Activated CD4-positive, alpha-beta T cell treated with anti-CD3 and anti-CD28 coated beads, Interleukin-2, amount 10 ng/mL, durations not matched to agents 24 days and 14 days (primary cell): ENCODE data around the gene IRF8. TPM values are rescaled to one million over a fixed set of nuclear protein-coding genes. Genes with fewer than 3 reads are reported as not detected.

Source experiments
- DNase-seq: peaks from one replicate; pipeline ENCODE4 v3.0.0; 2022
- H3K27ac Mint-ChIP-seq: one replicate; pipeline ENCODE4 v1.8.0; 2022; ENCODE audit warnings: mild to moderate bottlenecking, mixed read lengths
- H3K27me3 Mint-ChIP-seq: one replicate; pipeline ENCODE4 v1.8.0; 2022; ENCODE audit warnings: mixed read lengths
- H3K36me3 Mint-ChIP-seq: one replicate; pipeline ENCODE4 v1.8.0; 2022; ENCODE audit warnings: low read depth, mild to moderate bottlenecking, mixed read lengths
- H3K4me1 Mint-ChIP-seq: one replicate; pipeline ENCODE4 v1.8.0; 2021; ENCODE audit warnings: mixed read lengths
- H3K4me3 Mint-ChIP-seq: one replicate; pipeline ENCODE4 v1.8.0; 2022; ENCODE audit warnings: mild to moderate bottlenecking, moderate library complexity, mixed read lengths
- H3K9me3 Mint-ChIP-seq: one replicate; pipeline ENCODE4 v1.8.0; 2021; ENCODE audit warnings: mixed read lengths
- intact Hi-C: fragments of 100-400 bp; cut with micrococcal nuclease; formaldehyde crosslinking; loops from one replicate; pipeline ENCODE4 v1.15.1; 2023
- total RNA-seq: library from RNA; stranded (reverse); gene quantifications from 2 replicates; pipeline ENCODE4 v1.2.3, GENCODE V29; 2022

IRF8 gene
- total RNA-seq, 1 donor from 2014 or later = 235 TPM

- peak overlapping the region; percentile 44 for H3K27ac Mint-ChIP-seq
- no peaks in the 10 kb centered on the region for H3K9me3 Mint-ChIP-seq
- no peak for DNase-seq
- H3K27me3 Mint-ChIP-seq = peaks cover 3% of the 10 kb centered on the region
- H3K4me3 Mint-ChIP-seq = peak overlapping the region; percentile 73
- intact Hi-C loops = no loop called here
- peaks cover 55% of the 10 kb centered on the region for H3K4me1 Mint-ChIP-seq
- H3K36me3 Mint-ChIP-seq = no peaks in the 10 kb centered on the region
Observed at GRCh38 chr16:85948138-85948509, 49.2 kb downstream of the IRF8 start.

GRCh38 chr16:85948616-85949265 lies 49.8 kb downstream of the IRF8 start:
- Mint-ChIP-seq H3K4me3 (no peak overlapping the region), H3K27me3 (peaks cover 3% of the 10 kb centered on the region), H3K36me3 (no peaks in the 10 kb centered on the region), H3K27ac (peak overlapping the region; percentile 25), H3K4me1 (peaks cover 52% of the 10 kb centered on the region), H3K9me3 (no peaks in the 10 kb centered on the region)
- no peak for DNase-seq
- intact Hi-C loops = no loop called here

GRCh38 chr16:85950136-85950918 lies 51.4 kb downstream of the IRF8 start:
- Mint-ChIP-seq H3K4me1 (peaks cover 36% of the 10 kb centered on the region), H3K27me3 (peaks cover 3% of the 10 kb centered on the region), H3K4me3 (no peak overlapping the region), H3K9me3 (no peaks in the 10 kb centered on the region), H3K36me3 (no peaks in the 10 kb centered on the region), H3K27ac (no peak overlapping the region)
- no peak for DNase-seq
- intact Hi-C loops = no loop called here

DNA sequence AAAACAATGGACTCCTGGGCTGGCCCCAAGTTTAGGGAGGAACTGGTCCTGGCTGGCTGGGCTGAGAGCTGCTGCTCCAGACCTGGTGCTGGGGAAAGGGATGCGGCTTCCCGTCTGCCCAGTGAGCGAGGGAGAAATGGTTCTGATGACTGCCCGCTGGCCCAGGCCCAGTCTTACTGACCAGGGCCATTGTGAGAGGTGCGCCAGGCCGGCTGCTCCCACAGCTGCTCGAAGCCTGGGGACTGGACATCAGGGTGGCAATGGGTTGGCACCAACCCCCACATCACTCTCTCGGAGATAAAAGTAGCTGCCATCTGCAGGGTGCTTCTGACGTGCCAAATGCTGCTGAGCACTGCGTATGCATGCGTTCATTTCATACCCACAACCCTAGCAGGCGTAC lies 53.2 kb downstream of the IRF8 start:
- Mint-ChIP-seq H3K9me3 (no peaks in the 10 kb centered on the region), H3K27ac (no peak overlapping the region), H3K4me3 (no peak overlapping the region), H3K27me3 (peaks cover 3% of the 10 kb centered on the region), H3K4me1 (peaks cover 28% of the 10 kb centered on the region), H3K36me3 (no peaks in the 10 kb centered on the region)
- DNase-seq = no peak
- intact Hi-C loops = no loop called here

DNA sequence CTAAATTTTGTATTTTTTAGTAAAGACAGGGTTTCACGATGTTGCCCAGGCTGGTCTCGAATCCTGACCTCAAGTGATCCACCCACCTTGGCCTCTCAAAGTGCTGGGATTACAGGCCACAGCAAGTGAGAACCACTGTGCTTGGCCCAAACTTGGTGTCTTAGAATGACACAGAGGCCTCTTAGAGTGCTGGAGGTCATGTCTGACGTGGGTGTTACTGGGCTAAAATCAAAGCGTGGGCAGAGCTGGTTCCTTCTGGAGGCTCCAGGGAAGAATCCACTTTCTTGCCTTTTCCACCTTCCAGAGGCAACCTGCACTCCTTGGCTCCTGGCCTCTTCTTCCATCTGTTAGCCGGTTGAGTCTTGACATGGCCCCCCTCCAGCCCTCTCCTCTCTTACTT lies 53.8 kb downstream of the IRF8 start:
- Mint-ChIP-seq H3K27ac (no peak overlapping the region), H3K36me3 (no peaks in the 10 kb centered on the region), H3K9me3 (no peaks in the 10 kb centered on the region), H3K4me3 (no peak overlapping the region), H3K4me1 (peaks cover 22% of the 10 kb centered on the region), H3K27me3 (peaks cover 3% of the 10 kb centered on the region)
- intact Hi-C loops = no loop called here
- no peak for DNase-seq

GRCh38 chr16:85954927-85955519 lies 56.1 kb downstream of the IRF8 start:
- Mint-ChIP-seq H3K27ac (no peak overlapping the region), H3K9me3 (no peaks in the 10 kb centered on the region), H3K4me1 (peaks cover 13% of the 10 kb centered on the region), H3K27me3 (no peaks in the 10 kb centered on the region), H3K4me3 (no peak overlapping the region), H3K36me3 (no peaks in the 10 kb centered on the region)
- intact Hi-C loops = no loop called here
- no peak for DNase-seq

- no peaks in the 10 kb centered on the region for H3K9me3 Mint-ChIP-seq
- H3K4me3 Mint-ChIP-seq = no peak overlapping the region
- H3K27me3 Mint-ChIP-seq = no peaks in the 10 kb centered on the region
- H3K27ac Mint-ChIP-seq = no peak overlapping the region
- H3K4me1 Mint-ChIP-seq = peaks cover 12% of the 10 kb centered on the region
- no peak for DNase-seq
- intact Hi-C loops = no loop called here
- no peaks in the 10 kb centered on the region for H3K36me3 Mint-ChIP-seq
Observed at GRCh38 chr16:85955566-85955965, 56.6 kb downstream of the IRF8 start.

- DNase-seq = no peak
- intact Hi-C loops = no loop called here
- Mint-ChIP-seq H3K36me3 (no peaks in the 10 kb centered on the region), H3K4me3 (no peak overlapping the region), H3K4me1 (peaks cover 9% of the 10 kb centered on the region), H3K9me3 (no peaks in the 10 kb centered on the region), H3K27ac (no peak overlapping the region), H3K27me3 (no peaks in the 10 kb centered on the region)
Observed at GRCh38 chr16:85956426-85956825, 57.5 kb downstream of the IRF8 start.

DNA sequence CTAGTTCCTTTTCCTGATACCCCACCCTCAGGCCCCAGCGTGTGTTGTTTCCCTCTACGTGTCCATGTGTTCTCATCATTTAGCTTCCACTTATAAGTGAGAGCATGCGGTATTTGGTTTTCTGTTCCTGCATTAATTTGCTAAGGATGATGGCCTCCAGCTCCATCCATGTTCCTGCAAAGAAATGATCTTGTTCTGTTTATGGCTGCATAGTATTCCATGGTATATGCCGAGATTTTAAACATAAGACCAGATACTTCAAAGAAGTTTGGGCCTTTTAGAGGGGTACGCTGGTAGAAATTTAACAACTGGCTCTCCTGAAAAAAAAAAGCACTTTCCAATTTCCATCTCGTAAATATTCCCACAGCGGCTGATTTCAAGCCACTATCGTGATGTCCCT lies 59.8 kb downstream of the IRF8 start:
- H3K36me3 Mint-ChIP-seq = no peaks in the 10 kb centered on the region
- DNase-seq = no peak
- intact Hi-C loops = no loop called here
- no peaks in the 10 kb centered on the region for H3K27me3 Mint-ChIP-seq
- H3K27ac Mint-ChIP-seq = no peak overlapping the region
- peaks cover 9% of the 10 kb centered on the region for H3K4me1 Mint-ChIP-seq
- no peaks in the 10 kb centered on the region for H3K9me3 Mint-ChIP-seq
- no peak overlapping the region for H3K4me3 Mint-ChIP-seq

DNA sequence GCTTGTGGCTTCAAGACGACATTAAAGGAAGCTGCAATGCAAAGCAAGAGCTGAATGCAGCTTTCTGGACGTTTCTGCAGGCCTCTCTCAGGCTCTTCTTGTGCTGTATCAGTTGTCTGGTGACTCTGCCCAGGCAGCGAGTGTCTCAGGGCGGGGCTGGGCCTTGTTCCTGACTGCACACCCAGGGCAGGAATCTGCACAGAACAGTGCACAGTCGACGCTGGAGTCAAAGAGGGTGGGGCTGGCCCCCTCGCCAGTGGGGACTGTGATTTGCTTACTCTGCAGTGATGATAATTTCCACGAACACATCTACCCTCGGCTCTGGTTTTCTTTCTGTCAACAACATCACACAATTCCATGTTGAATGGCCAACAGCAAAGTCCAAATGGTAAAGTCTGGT lies 60.7 kb downstream of the IRF8 start:
- no peaks in the 10 kb centered on the region for H3K9me3 Mint-ChIP-seq
- intact Hi-C loops = no loop called here
- H3K4me3 Mint-ChIP-seq = no peak overlapping the region
- DNase-seq = no peak
- peaks cover 9% of the 10 kb centered on the region for H3K4me1 Mint-ChIP-seq
- H3K27me3 Mint-ChIP-seq = no peaks in the 10 kb centered on the region
- no peak overlapping the region for H3K27ac Mint-ChIP-seq
- H3K36me3 Mint-ChIP-seq = no peaks in the 10 kb centered on the region

GRCh38 chr16:85960486-85961046 lies 61.6 kb downstream of the IRF8 start:
- Mint-ChIP-seq H3K9me3 (no peaks in the 10 kb centered on the region), H3K27ac (no peak overlapping the region), H3K36me3 (no peaks in the 10 kb centered on the region), H3K4me1 (peaks cover 9% of the 10 kb centered on the region), H3K4me3 (no peak overlapping the region), H3K27me3 (no peaks in the 10 kb centered on the region)
- no peak for DNase-seq
- intact Hi-C loops = no loop called here

DNA sequence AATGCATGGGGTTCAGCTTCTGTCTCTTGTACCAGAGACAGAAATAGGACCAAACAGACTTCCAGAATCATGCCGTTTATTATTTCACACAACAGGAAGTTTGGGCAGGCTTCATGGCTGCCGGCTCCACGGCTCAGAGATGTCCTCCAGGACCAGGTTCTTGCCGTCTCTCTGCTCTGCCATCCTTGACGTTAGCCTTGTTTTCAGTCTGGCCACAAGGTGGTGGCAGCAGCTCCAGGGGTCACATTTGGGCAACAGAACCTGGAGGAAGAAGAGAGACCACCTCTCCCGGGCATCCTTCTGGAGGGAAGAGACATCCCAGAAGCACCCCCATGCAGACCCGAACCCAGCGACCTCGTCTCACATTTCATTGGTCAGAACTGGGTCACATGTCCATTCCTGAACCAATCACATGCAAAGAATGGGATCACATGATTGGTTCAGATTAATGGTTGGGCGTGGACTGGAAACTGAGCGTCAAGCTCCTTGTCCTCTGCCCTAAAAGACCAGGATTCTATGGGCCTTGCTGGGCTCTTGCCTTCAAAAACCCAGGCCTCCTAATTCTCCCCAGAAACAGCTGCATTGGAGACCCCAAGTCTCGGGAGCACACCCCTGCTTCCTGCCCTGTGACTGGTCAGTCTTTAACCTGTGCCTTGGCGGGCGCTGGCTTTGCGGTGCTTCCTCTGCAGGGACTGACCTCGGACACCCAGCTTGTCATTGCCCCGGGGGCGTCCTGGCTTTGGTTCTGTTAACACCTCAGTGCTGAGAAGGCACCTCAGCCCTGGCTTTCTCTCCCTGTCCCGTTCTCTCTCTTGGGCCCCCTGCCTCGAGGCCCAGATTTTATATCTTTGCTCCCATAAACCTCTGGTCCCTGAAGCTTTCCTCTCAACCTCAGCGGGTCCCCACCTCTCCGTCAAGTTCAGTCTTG lies 63.3 kb downstream of the IRF8 start:
- no peak for DNase-seq
- H3K4me1 Mint-ChIP-seq = peaks cover 5% of the 10 kb centered on the region
- H3K27me3 Mint-ChIP-seq = no peaks in the 10 kb centered on the region
- H3K27ac Mint-ChIP-seq = no peak overlapping the region
- H3K36me3 Mint-ChIP-seq = no peaks in the 10 kb centered on the region
- H3K9me3 Mint-ChIP-seq = peaks cover 4% of the 10 kb centered on the region
- intact Hi-C loops = no loop called here
- H3K4me3 Mint-ChIP-seq = no peak overlapping the region

- H3K4me1 Mint-ChIP-seq = peaks cover 8% of the 10 kb centered on the region
- no peaks in the 10 kb centered on the region for H3K27me3 Mint-ChIP-seq
- H3K36me3 Mint-ChIP-seq = no peaks in the 10 kb centered on the region
- intact Hi-C loops = no loop called here
- no peak overlapping the region for H3K4me3 Mint-ChIP-seq
- H3K27ac Mint-ChIP-seq = no peak overlapping the region
- DNase-seq = no peak
- peaks cover 4% of the 10 kb centered on the region for H3K9me3 Mint-ChIP-seq
Observed at GRCh38 chr16:85963753-85964285, 64.9 kb downstream of the IRF8 start.
